Activated CD4-positive, alpha-beta T cell treated with anti-CD3 and anti-CD28 coated beads, Interleukin-2, amount 50 U/mL, for 24 hours (primary cell): Measurements from ENCODE around the gene RUSF1.
"Not testable (repeated sequence)": the region's sequence is repeated elsewhere in the genome, so short reads cannot be mapped to it uniquely, and the experiment has no call there.

ENCODE experiments used
- DNase-seq, 2 donors: peaks; one replicate each; pipeline ENCODE4 v3.0.0-alpha.2; 2020; ENCODE audit warnings: low read depth in 1 of 2, low spot score in 1 of 2

The RUSF1 gene

DNA sequence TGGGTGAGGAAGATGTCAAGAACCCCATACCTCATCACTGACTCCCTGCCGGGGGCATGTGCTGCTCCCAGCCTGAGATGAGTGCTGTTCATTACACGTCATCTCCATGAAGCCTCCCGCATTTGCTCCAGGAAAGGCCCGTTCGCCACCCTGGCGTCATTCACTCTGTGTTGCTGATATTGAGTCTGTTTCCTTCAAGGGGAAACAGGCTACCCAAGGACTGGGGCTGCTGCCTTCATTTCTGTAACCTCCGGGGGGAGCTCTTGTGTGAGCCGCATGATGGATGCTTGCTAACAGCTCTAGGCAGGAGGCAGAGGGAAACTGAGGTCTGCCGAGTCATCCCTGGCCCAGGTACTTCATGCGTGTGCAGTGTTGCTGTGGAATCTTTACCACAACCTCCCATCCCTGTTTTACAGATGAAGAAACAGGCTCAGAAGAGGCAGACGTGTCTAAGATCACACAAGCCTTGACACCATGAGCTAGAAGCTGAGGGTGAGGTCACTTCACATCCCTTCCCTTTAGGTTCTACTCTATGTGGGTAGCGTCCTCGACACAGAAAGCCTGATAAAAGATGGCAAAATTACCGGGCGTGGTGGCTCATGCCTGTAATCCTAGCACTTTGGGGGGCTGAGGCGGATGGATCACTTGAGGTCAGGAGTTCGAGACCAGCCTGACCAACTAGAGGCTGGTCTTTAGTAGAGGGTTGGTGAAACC is 52.4 kb downstream of the RUSF1 start:
- DNase-seq = no peak

- DNase-seq = no peak
Observed at GRCh38 chr16:31453255-31454204, 54.7 kb downstream of the RUSF1 start.

- DNase-seq = no peak
Observed at GRCh38 chr16:31452631-31453106, 55.5 kb downstream of the RUSF1 start.

DNA sequence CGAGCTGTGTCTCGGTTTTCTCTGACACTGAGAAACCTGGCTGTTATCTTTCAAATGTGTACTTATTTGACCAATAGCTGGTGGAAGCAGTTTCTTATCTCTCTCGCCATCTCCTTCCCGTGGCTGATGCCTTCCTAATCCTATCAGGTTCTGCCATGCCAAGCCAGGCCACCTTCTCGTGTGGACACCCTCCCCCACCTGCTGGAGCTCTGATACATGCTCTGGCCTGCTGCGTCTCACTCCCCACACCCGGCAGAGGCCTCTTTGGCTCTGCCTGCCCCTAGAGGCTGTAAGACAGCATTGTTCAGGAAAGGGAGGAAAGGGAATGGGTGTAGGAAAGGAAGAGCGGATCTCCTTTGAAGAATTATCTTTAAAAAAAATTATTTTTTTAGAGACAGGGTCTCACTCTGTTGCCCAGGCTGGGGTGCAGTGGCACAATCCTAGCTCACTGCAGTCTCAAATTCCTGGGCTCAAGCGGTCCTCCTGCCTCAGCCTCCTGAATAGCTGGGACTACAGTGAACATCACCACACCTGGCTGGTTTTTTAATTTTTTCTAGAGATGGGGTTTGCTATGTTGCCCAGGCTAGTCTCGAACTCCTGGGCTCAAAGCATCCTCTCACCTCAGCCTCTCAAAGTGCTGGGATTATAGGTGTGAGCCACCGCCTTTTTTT is 56.4 kb downstream of the RUSF1 start:
- DNase-seq = no peak

GRCh38 chr16:31451201-31451600 is 57.0 kb downstream of the RUSF1 start:
- no peak for DNase-seq

GRCh38 chr16:31445931-31446330 is 62.3 kb downstream of the RUSF1 start:
- DNase-seq = not testable (repeated sequence)

DNA sequence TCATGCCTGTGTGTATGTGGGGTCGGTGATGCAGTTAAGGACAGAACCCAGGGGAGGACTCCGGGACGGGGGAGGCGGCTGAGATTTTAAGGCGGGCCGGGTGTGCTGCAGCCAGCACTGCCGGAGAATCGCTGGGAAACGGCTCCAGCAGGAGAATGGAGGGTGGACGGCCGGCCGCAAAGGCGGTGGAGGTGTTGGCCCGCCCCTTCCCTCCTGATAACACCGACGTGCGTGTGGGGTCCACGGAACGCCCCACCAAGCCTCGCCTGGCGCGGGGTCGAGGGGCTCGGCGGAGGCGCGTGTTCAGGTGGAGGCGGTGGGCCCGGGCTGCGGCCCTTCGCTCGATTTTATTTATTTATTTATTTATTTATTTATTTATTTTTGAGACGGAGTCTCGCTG is 66.2 kb downstream of the RUSF1 start:
- no peak for DNase-seq

GRCh38 chr16:31440516-31441184 is 67.5 kb downstream of the RUSF1 start:
- DNase-seq = no peak

DNA sequence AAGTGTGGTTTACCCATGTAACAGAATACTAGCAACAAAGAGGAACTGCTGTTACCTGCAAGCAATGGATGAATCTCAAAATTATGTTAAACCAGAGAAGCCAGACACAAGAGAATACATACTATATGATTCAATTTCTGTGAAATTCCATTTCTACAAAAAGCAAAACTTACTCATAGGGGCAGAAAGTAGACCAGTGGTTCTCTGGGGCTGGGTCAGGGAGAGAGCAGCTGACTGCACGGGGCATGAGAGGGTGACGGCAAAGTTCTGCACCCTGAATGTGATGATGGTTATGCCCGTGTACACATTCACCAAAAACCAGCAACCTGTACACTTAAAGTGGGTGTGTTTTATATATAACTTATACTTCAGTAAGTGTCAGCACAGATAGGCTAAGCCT is 68.7 kb downstream of the RUSF1 start:
- DNase-seq = no peak
